Cerebellar cortex (tissue), 1 donor: ENCODE measurements around the gene CFAP77.
"Not testable (repeated sequence)": the region's sequence is repeated elsewhere in the genome, so short reads cannot be mapped to it uniquely, and the experiment has no call there.

Experiments used
- DNase-seq: peaks from one replicate; pipeline ENCODE4 v3.0.0-alpha.2; 2015; ENCODE audit warnings: low spot score

Gene CFAP77

GRCh38 chr9:132409828-132410528 is at the start of gene CFAP77:
Gene CFAP77 (plus strand): TSS chr9:132410211. CDS start chr9:132410272, 61 bp downstream.
- DNase-seq: peak; percentile 41

GRCh38 chr9:132364068-132364467 is 45.9 kb upstream of the CFAP77 start:
- no peak for DNase-seq

- DNase-seq: no peak
These were observed 44.0 kb upstream of the CFAP77 start for GRCh38 chr9:132365986-132366385.

DNA sequence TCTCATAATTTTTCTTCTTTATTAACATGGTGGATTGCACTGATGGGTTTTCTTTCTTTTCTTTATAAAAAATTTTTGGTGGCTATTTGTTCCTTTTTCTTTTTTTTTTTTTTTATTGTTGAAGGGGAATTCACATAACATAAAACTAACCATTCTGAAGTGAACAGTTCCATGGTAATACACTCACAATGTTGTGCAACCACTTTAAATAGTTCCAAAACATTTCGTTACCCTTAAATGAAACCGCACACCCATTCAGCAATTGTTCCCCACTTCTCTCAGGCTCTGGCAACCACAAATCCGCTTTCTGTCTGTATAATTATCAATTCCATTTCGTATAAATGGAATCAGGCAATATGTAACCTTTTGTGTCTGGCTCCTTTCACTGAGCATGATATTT is 43.5 kb upstream of the CFAP77 start:
- no peak for DNase-seq

GRCh38 chr9:132367613-132368313 is 42.2 kb upstream of the CFAP77 start:
- no peak for DNase-seq

DNA sequence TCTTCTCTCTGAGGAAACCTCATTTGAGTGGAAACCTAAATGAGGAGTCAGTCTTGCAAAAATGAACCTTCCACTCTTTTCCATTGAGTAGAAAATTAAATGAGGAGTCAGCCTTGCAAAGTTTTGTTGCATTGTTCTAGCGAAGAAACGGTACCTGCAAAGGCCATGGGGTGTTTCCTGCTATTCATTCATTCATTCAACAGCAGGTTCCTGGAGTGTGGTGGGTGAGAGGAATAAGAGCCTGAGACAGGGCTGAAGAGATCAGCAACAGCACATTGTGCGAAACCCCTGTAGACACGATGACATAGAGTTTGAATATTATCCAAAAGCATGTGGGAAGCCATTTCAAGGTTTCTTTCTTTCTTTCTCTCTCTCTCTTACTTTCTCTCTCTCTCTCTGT is 40.6 kb upstream of the CFAP77 start:
- no peak for DNase-seq

DNA sequence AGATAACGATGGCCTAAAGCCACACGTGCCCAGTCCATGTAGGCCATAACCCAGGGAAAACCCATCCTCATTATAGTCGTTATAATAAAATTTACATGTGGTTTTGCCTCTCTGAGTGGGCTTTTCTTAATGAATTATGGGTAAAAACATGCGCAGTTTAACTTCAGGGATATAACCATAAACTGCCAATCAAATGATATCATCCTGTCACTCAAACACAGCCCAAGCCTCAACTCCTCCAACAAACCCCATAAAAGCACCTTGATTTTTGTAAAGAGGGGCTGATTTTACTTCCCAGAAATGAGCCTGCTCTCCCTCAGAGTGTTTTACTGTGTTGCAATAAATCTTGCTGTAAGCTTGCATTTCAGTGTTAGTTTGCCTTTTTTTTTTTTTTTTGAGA is 39.4 kb upstream of the CFAP77 start:
- no peak for DNase-seq

DNA sequence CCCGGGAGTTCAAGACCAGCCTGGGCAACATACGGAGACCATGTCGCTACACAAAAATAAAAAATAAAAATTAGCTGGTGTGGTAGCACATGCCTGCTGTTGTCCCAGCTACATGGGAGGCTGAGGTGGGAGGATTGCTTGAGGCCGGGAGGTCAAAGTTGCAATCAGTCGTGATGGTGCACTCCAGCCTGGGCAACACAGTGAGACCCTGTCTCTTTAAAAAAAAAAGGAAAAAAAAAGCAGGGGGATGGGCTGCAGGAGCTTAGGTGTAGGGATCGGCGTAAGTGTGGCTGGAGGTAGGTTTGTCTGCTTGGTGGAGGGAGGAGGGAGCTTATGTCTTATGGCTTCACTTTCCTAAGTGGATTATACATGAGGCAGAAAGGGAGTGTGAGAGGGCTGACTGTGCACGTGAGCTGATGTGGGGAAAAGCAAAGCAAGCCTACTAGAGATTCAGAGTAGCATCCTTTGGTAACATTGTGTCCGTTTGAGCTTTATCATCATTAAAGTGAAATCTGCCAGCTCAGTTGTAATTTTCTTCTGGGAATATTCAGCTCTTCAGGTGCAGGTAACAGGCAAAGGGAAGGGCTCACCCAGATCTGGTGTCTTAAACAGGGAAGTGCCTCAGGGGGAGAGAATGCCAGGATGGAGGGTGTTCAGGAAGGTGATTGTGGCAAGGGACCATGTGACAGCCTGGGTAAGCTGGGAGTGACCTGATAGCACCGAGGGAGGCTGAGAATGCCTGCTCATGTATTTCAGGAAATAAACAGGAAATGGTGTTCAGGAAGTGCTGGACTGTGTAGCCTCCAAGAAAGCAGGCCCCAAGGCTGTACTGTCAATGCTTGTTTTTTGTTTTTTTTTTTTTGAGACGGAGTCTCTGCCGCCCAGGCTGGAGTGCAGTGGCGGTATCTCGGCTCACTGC is 37.6 kb upstream of the CFAP77 start:
- DNase-seq: no peak

GRCh38 chr9:132377769-132378168 is 32.2 kb upstream of the CFAP77 start:
- not testable (repeated sequence) for DNase-seq

- not testable (repeated sequence) for DNase-seq
These were observed 31.6 kb upstream of the CFAP77 start for GRCh38 chr9:132378416-132378815.

- no peak for DNase-seq
These were observed 28.0 kb upstream of the CFAP77 start for GRCh38 chr9:132381966-132382541.

- no peak for DNase-seq
These were observed 26.5 kb upstream of the CFAP77 start for GRCh38 chr9:132383462-132383883.

- no peak for DNase-seq
These were observed 25.6 kb upstream of the CFAP77 start for GRCh38 chr9:132384376-132384775.

DNA sequence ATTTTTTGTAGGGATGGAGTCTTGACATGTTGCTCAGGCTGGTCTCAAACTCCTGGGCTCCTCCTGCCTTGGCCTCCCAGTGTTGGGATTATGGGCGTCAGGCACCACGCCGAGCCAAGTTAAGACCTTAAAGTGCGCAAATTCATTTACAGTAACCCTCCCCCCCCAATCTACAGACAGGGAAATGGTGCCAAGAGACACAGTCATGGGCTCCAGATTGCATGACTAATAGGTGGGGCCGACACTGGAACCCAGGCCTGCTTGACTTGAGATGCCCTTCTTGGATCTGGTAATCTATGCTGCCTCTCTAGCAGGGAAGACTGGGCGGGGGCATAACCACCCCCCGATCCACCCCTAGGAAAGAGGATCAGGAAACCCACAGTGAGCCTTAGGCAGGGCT is 22.9 kb upstream of the CFAP77 start:
- DNase-seq: no peak

GRCh38 chr9:132390966-132391365 is 19.0 kb upstream of the CFAP77 start:
- DNase-seq: no peak

- DNase-seq: no peak
These were observed 18.6 kb upstream of the CFAP77 start for GRCh38 chr9:132391449-132391848.

DNA sequence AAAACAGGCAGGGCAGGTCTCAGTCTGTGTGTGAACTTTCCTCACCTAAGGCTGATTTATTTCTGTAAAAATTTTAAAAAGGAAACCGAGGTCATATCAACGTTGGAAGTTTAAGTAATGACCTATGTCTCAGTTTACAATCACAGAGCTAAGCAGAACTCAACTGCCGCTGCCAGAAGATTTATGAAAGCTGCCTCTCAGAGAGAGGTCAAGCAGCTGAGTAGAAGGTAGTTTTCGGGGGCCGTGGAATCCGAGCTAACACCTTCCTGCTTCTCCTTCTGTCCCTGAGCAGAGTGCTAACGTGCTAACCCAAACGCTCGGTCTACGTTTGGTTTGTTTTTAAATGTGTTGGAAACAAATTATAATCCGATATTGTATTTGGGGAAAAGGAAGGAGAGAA is 14.5 kb upstream of the CFAP77 start:
- DNase-seq: no peak

GRCh38 chr9:132401824-132402223 is 8.2 kb upstream of the CFAP77 start:
- no peak for DNase-seq

- no peak for DNase-seq
These were observed 5.7 kb upstream of the CFAP77 start for GRCh38 chr9:132404228-132404881.

GRCh38 chr9:132406554-132407122 is 3.4 kb upstream of the CFAP77 start, which contains the start of gene TTF1:
Gene TTF1 (minus strand): TSS chr9:132406840. CDS start chr9:132402821, 4,019 bp downstream.
- DNase-seq: peak; percentile 92

- DNase-seq: no peak
These were observed 2.8 kb upstream of the CFAP77 start for GRCh38 chr9:132407196-132407595.
